B cell (primary cell): Measurements from ENCODE around the gene GJC1.

Source experiments
- CTCF ChIP-seq: fragments of 200-600 bp; IDR thresholded peaks from one replicate; pipeline ENCODE4 v1.8.0; 2022; ENCODE audit warnings: antibody characterized with exemption, mild to moderate bottlenecking
- EZH2 ChIP-seq: IDR thresholded peaks from 2 replicates; pipeline ENCODE4 v1.6.1; 2012; ENCODE audit warnings: borderline replicate concordance, low read depth, mild to moderate bottlenecking, moderate library complexity, low read length; ENCODE audit not compliant: insufficient read depth, poor library complexity, severe bottlenecking

- TF ChIP-seq EZH2 (no peak), CTCF (no peak)
These were observed 42.2 kb upstream of the GJC1 start for GRCh38 chr17:44872131-44872768.
